H9 (cell line): ENCODE data around the gene WDR37. TPM values are rescaled to one million over a fixed set of nuclear protein-coding genes. Genes with fewer than 3 reads are reported as not detected.

ENCODE experiments used
- DNase-seq: peaks from one replicate; pipeline ENCODE4 v3.0.0-alpha.2; 2017
- H2AFZ ChIP-seq: one replicate; pipeline ENCODE4 v1.6.1; 2013; ENCODE audit warnings: mild to moderate bottlenecking, low read length, control low read depth, moderate library complexity
- H2AK5ac ChIP-seq: 2 replicates; pipeline ENCODE4 v1.6.1; 2013; ENCODE audit warnings: low read length, control low read depth, mixed read lengths; ENCODE audit not compliant: insufficient read length
- H2BK120ac ChIP-seq: one replicate; pipeline ENCODE4 v1.6.1; 2013; ENCODE audit warnings: low read depth, mild to moderate bottlenecking, low read length, control low read depth, inconsistent platforms; ENCODE audit not compliant: poor library complexity, severe bottlenecking
- H2BK12ac ChIP-seq: 2 replicates; pipeline ENCODE4 v1.6.1; 2013; ENCODE audit warnings: low read length, control low read depth, mixed read lengths, low read depth; ENCODE audit not compliant: insufficient read length
- H2BK15ac ChIP-seq: 2 replicates; pipeline ENCODE4 v1.6.1; 2013; ENCODE audit warnings: low read depth, low read length, control low read depth
- H2BK20ac ChIP-seq: one replicate; pipeline ENCODE4 v1.6.1; 2013; ENCODE audit warnings: low read depth, mild to moderate bottlenecking, low read length, control low read depth, inconsistent platforms; ENCODE audit not compliant: poor library complexity, severe bottlenecking
- H2BK5ac ChIP-seq: 2 replicates; pipeline ENCODE4 v1.6.1; 2013; ENCODE audit warnings: low read length, control low read depth, mixed read lengths; ENCODE audit not compliant: insufficient read length
- H3K14ac ChIP-seq: 2 replicates; pipeline ENCODE4 v1.6.1; 2013; ENCODE audit warnings: low read length, control low read depth; ENCODE audit not compliant: insufficient read depth
- H3K18ac ChIP-seq: 2 replicates; pipeline ENCODE4 v1.6.1; 2013; ENCODE audit warnings: low read depth, mild to moderate bottlenecking, mixed read lengths, low read length, control low read depth; ENCODE audit not compliant: insufficient read length
- H3K23ac ChIP-seq: 2 replicates; pipeline ENCODE4 v1.6.1; 2013; ENCODE audit warnings: low read length, control low read depth, mixed read lengths, low read depth; ENCODE audit not compliant: insufficient read length
- H3K23me2 ChIP-seq: 2 replicates; pipeline ENCODE4 v1.6.1; 2013; ENCODE audit warnings: low read depth, mild to moderate bottlenecking, mixed read lengths, low read length, control low read depth; ENCODE audit not compliant: insufficient read length, poor library complexity, severe bottlenecking
- H3K27ac ChIP-seq: 2 replicates; pipeline ENCODE4 v1.5.1; 2013; ENCODE audit warnings: low read length, control low read depth, mixed read lengths, low read depth; ENCODE audit not compliant: insufficient read length
- H3K27me3 ChIP-seq: 2 replicates; pipeline ENCODE4 v1.6.1; 2013; ENCODE audit warnings: low read length, control low read depth, inconsistent platforms; ENCODE audit not compliant: insufficient read depth
- H3K4ac ChIP-seq: 2 replicates; pipeline ENCODE4 v1.6.1; 2013; ENCODE audit warnings: low read depth, mild to moderate bottlenecking, control low read depth, inconsistent platforms, low read length, moderate library complexity
- H3K4me1 ChIP-seq: 2 replicates; pipeline ENCODE4 v1.6.1; 2013; ENCODE audit warnings: low read length, control low read depth, inconsistent platforms; ENCODE audit not compliant: insufficient read depth
- H3K4me2 ChIP-seq: 2 replicates; pipeline ENCODE4 v1.6.1; 2013; ENCODE audit warnings: low read length, control low read depth, mixed read lengths; ENCODE audit not compliant: insufficient read length, insufficient read depth
- H3K56ac ChIP-seq: 2 replicates; pipeline ENCODE4 v1.6.1; 2013; ENCODE audit warnings: low read depth, mild to moderate bottlenecking, mixed read lengths, low read length, control low read depth; ENCODE audit not compliant: insufficient read length
- H3K79me1 ChIP-seq: 2 replicates; pipeline ENCODE4 v1.6.1; 2013; ENCODE audit warnings: low read depth, mild to moderate bottlenecking, moderate library complexity, low read length, control low read depth, inconsistent platforms; ENCODE audit not compliant: insufficient read depth, poor library complexity, severe bottlenecking
- H3K79me2 ChIP-seq: 2 replicates; pipeline ENCODE4 v1.6.1; 2013; ENCODE audit warnings: low read length, control low read depth, inconsistent platforms; ENCODE audit not compliant: insufficient read depth
- H3K9ac ChIP-seq: 2 replicates; pipeline ENCODE4 v1.6.1; 2013; ENCODE audit warnings: low read length, control low read depth, mixed read lengths; ENCODE audit not compliant: insufficient read length; ENCODE audit errors: extremely low read depth
- H3K9me3 ChIP-seq: one replicate; pipeline ENCODE4 v1.6.1; 2013; ENCODE audit warnings: low read depth, low read length, inconsistent platforms; ENCODE audit not compliant: control insufficient read depth
- H3T11ph ChIP-seq: one replicate; pipeline ENCODE4 v1.6.1; 2013; ENCODE audit warnings: mild to moderate bottlenecking, low read length, control low read depth, inconsistent platforms
- H4K20me1 ChIP-seq: one replicate; pipeline ENCODE4 v1.6.1; 2013; ENCODE audit not compliant: control insufficient read depth, insufficient read length, insufficient read depth
- H4K5ac ChIP-seq: 2 replicates; pipeline ENCODE4 v1.6.1; 2013; ENCODE audit warnings: low read depth, mild to moderate bottlenecking, mixed read lengths, low read length, control low read depth; ENCODE audit not compliant: insufficient read length
- H4K8ac ChIP-seq: replicated peaks from 2 replicates; pipeline ENCODE4 v1.6.1; 2013; ENCODE audit warnings: low read length, control low read depth, mixed read lengths, low read depth; ENCODE audit not compliant: insufficient read length
- H4K91ac ChIP-seq: 2 replicates; pipeline ENCODE4 v1.6.1; 2013; ENCODE audit warnings: low read depth, mild to moderate bottlenecking, moderate library complexity, mixed read lengths, low read length, control low read depth; ENCODE audit not compliant: insufficient read length
- H3K27ac Mint-ChIP-seq, 3 experiments: 2 replicates in 2 of 3; 3 replicates in 1 of 3; pipeline ENCODE4 v1.8.0; 2020 to 2021; ENCODE audit warnings: mixed read lengths in 3 of 3, mild to moderate bottlenecking in 1 of 3, moderate library complexity in 1 of 3
- H3K27me3 Mint-ChIP-seq: 2 replicates; pipeline ENCODE4 v1.8.0; 2021; ENCODE audit warnings: low read depth, mild to moderate bottlenecking, moderate library complexity, mixed read lengths
- H3K36me3 Mint-ChIP-seq, 3 experiments: 2 replicates in 2 of 3; 3 replicates in 1 of 3; pipeline ENCODE4 v1.8.0; 2020 to 2021; ENCODE audit warnings: low read depth in 3 of 3, mixed read lengths in 3 of 3; ENCODE audit not compliant: insufficient read depth in 1 of 3
- H3K4me1 Mint-ChIP-seq, 2 experiments: 2 replicates each; pipeline ENCODE4 v1.8.0; 2020; ENCODE audit warnings: mixed read lengths in 2 of 2
- H3K4me3 Mint-ChIP-seq, 2 experiments: 2 replicates in 1 of 2; 3 replicates in 1 of 2; pipeline ENCODE4 v1.8.0; 2020 to 2021; ENCODE audit warnings: mild to moderate bottlenecking in 2 of 2, mixed read lengths in 2 of 2, moderate library complexity in 1 of 2
- H3K9me3 Mint-ChIP-seq, 2 experiments: 2 replicates in 1 of 2; 3 replicates in 1 of 2; pipeline ENCODE4 v1.8.0; 2020; ENCODE audit warnings: mild to moderate bottlenecking in 2 of 2, mixed read lengths in 2 of 2, moderate library complexity in 1 of 2
- WGBS: extraction: QIAGEN DNeasy Blood & Tissue Kit; methylation state at CpG from one replicate; pipeline ENCODE4 v1.1.7; 2013; ENCODE audit warnings: missing lambda C conversion rate, low lambda C conversion rate, mixed read lengths; ENCODE audit not compliant: insufficient read length; ENCODE audit errors: extremely low coverage; 5-methylcytosine and 5-hydroxymethylcytosine counted together
- total RNA-seq: library from RNA; stranded (reverse); gene quantifications from 2 replicates; pipeline ENCODE4 v1.2.1, GENCODE V29; 2021
- TF ChIP-seq, protein P1 (sequence below): fragments of 200-600 bp; sonication (generic); conservative IDR thresholded peaks from 3 replicates; pipeline ENCODE4 v1.8.0; 2021; ENCODE audit warnings: antibody characterized with exemption, mild to moderate bottlenecking

Gene WDR37
- total RNA-seq, 1 experiment from 2014 or later = 13.1 TPM

DNA sequence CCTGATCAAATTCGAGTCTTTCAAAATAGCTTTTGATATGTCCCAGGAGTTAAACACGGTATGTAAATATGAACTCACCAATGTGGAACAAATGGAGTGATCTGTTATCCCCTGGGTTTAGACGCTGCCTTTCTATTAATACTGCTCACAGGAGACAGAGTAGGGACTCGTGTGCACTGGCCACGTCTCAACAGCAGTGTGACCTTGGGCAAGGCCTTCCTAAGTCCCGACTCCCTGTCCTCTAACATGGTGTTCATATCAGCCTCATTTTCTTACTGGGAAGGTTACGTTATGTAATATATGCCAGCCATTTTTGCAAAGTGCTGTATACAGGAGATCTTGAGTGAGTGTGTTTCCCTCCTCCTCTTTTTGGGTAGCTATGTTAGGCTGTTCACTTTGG is 1.8 kb downstream of the WDR37 start:
- peaks cover 22% of the 10 kb centered on the region; the same call in 1 of the 2 replicates for H3K79me2 ChIP-seq
- peak overlapping the region in 1 of 3 experiments; percentile 66; a peak in 2 of 7 replicates for H3K27ac Mint-ChIP-seq
- H4K91ac ChIP-seq = no peak overlapping the region
- H3K23ac ChIP-seq = no peak overlapping the region
- peak overlapping the region; percentile 4 for H3K9ac ChIP-seq
- no peak overlapping the region for H3K18ac ChIP-seq
- H2BK15ac ChIP-seq = no peak overlapping the region
- peaks cover 18 to 23% of the 10 kb centered on the region in 2 experiments for H3K4me1 Mint-ChIP-seq
- H2BK120ac ChIP-seq = no peak overlapping the region
- H3K9me3 ChIP-seq = no peaks in the 10 kb centered on the region
- peaks cover 7 to 21% (median 16%) of the 10 kb centered on the region in 3 experiments for H3K36me3 Mint-ChIP-seq
- no peaks in the 10 kb centered on the region for H3K23me2 ChIP-seq
- H3K56ac ChIP-seq = no peak overlapping the region
- no peaks in the 10 kb centered on the region for H3K27me3 ChIP-seq
- no peaks in the 10 kb centered on the region for H3K27me3 Mint-ChIP-seq
- H4K5ac ChIP-seq = no peak overlapping the region
- no peaks in the 10 kb centered on the region for H4K20me1 ChIP-seq
- H2BK12ac ChIP-seq = no peak overlapping the region
- TF ChIP-seq, protein P1, sequence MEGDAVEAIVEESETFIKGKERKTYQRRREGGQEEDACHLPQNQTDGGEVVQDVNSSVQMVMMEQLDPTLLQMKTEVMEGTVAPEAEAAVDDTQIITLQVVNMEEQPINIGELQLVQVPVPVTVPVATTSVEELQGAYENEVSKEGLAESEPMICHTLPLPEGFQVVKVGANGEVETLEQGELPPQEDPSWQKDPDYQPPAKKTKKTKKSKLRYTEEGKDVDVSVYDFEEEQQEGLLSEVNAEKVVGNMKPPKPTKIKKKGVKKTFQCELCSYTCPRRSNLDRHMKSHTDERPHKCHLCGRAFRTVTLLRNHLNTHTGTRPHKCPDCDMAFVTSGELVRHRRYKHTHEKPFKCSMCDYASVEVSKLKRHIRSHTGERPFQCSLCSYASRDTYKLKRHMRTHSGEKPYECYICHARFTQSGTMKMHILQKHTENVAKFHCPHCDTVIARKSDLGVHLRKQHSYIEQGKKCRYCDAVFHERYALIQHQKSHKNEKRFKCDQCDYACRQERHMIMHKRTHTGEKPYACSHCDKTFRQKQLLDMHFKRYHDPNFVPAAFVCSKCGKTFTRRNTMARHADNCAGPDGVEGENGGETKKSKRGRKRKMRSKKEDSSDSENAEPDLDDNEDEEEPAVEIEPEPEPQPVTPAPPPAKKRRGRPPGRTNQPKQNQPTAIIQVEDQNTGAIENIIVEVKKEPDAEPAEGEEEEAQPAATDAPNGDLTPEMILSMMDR = no peak
- H2AFZ ChIP-seq = no peak overlapping the region
- no peaks in the 10 kb centered on the region for H3K4me1 ChIP-seq
- peak overlapping the region; percentile 97 to 99 for H3K4me3 Mint-ChIP-seq
- H3K14ac ChIP-seq = no peak overlapping the region
- peaks cover 11% of the 10 kb centered on the region for H3K79me1 ChIP-seq
- H2AK5ac ChIP-seq = no peak overlapping the region
- H4K8ac ChIP-seq = no peak overlapping the region
- H3K27ac ChIP-seq = no peak overlapping the region
- no peak overlapping the region for H3K4me2 ChIP-seq
- no peaks in the 10 kb centered on the region; a peak in 1 of 5 replicates for H3K9me3 Mint-ChIP-seq
- no peak overlapping the region for H2BK20ac ChIP-seq
- H2BK5ac ChIP-seq = no peak overlapping the region
- no peak overlapping the region for H3K4ac ChIP-seq
- no CpG with 5 or more reads among the region's 7 CpGs for WGBS
- no peak for DNase-seq
- no peak overlapping the region for H3T11ph ChIP-seq
